Esophagus muscularis mucosa (tissue), 4 donors: Measurements from ENCODE around the gene KCTD11. TPM values are rescaled to one million over a fixed set of nuclear protein-coding genes. Genes with fewer than 3 reads are reported as not detected.
A peak's percentile ranks its signal among the peaks of the same experiment; 100 is the strongest.
"Not testable (repeated sequence)": the region's sequence is repeated elsewhere in the genome, so short reads cannot be mapped to it uniquely, and the experiment has no call there.

ENCODE experiments used
- DNase-seq: peaks from one replicate; pipeline ENCODE4 v3.0.0-alpha.2; 2017; ENCODE audit errors: extremely low spot score
- H3K27ac ChIP-seq, 4 donors: fragments of 200-600 bp; sonication (generic); replicated peaks in 1 of 4; 1 replicate in 3 of 4; 2 replicates in 1 of 4; pipeline ENCODE4 v1.5.1; 2016 to 2019; ENCODE audit warnings: mild to moderate bottlenecking in 1 of 4
- H3K27me3 ChIP-seq, 4 donors: fragments of 200-600 bp; sonication (generic); one replicate each; pipeline versions ENCODE4 v1.5.1 to v1.6.0; 2016 to 2019
- H3K36me3 ChIP-seq, 4 donors: fragments of 200-600 bp; sonication (generic); one replicate each; pipeline ENCODE4 v1.5.1; 2016 to 2019
- H3K4me1 ChIP-seq, 4 donors: fragments of 200-600 bp; sonication (generic); one replicate each; pipeline ENCODE4 v1.5.1; 2016 to 2019
- H3K4me3 ChIP-seq, 4 donors: fragments of 200-600 bp; sonication (generic); 1 replicate in 2 of 4; 2 replicates in 2 of 4; pipeline ENCODE4 v1.5.1; 2016 to 2019; ENCODE audit warnings: mild to moderate bottlenecking in 4 of 4, moderate library complexity in 1 of 4
- H3K9me3 ChIP-seq, 4 donors: fragments of 200-600 bp; sonication (generic); 1 replicate in 3 of 4; 2 replicates in 1 of 4; pipeline ENCODE4 v1.5.1; 2016 to 2019
- CTCF ChIP-seq, 3 experiments: fragments of 200-600 bp in 2 of 3; fragments of 450-650 bp in 1 of 3; sonication (generic) in 2 of 3; IDR thresholded peaks; one replicate each; pipeline ENCODE4 v1.5.1; 2017 to 2019; ENCODE audit warnings: antibody characterized with exemption in 3 of 3, mild to moderate bottlenecking in 2 of 3, moderate library complexity in 1 of 3
- EP300 ChIP-seq: sonication (generic); formaldehyde crosslinking; IDR thresholded peaks from one replicate; pipeline ENCODE4 v1.6.1; 2017; ENCODE audit warnings: antibody characterized with exemption
- POLR2A ChIP-seq: fragments of 450-650 bp; IDR thresholded peaks from one replicate; pipeline ENCODE4 v1.6.1; 2017; ENCODE audit warnings: antibody characterized with exemption, moderate library complexity, mild to moderate bottlenecking, low read depth
- POLR2AphosphoS5 ChIP-seq, 2 donors: sonication (generic); formaldehyde crosslinking; IDR thresholded peaks; one replicate each; pipeline ENCODE4 v1.6.1; 2017; ENCODE audit warnings: antibody characterized with exemption in 2 of 2
- WGBS: methylation state at CpG from one replicate; pipeline ENCODE4 v1.1.5; 2018; 5-methylcytosine and 5-hydroxymethylcytosine counted together
- intact Hi-C: fragments of 100-400 bp; cut with DNase I; formaldehyde crosslinking; loops from one replicate; pipeline ENCODE4 v1.15.1; 2023
- total RNA-seq, 4 donors: library from RNA; depleted of rRNA; stranded (reverse); fragments of >200 nt; gene quantifications; one replicate each; pipeline versions ENCODE4 v1.1.0 to v1.2.1, GENCODE V29; 2016

The KCTD11 gene
- total RNA-seq, 4 donors from 2014 or later = 9.1 to 18.2 (median 13.3) TPM

- H3K4me1 ChIP-seq = no peaks in the 10 kb centered on the region
- 39% methylated on average over 10 of the region's 17 CpGs for WGBS
- intact Hi-C loops = loop anchor here (2.0 kb wide), 1 partner anchor 60 kb away; no protein-coding TSS in a partner anchor
- no peaks in the 10 kb centered on the region for H3K9me3 ChIP-seq
- peak within 1 kb of the TSS; percentile 14 to 41 (median 15) for H3K4me3 ChIP-seq
- H3K27ac ChIP-seq = no peak within 1 kb of the TSS
- H3K27me3 ChIP-seq = peaks cover 0 to 82% (median 9%) of the 10 kb centered on the region in 4 donors
- no peaks in the 10 kb centered on the region for H3K36me3 ChIP-seq
- no peak for DNase-seq
- no peak for TF ChIP-seq POLR2A
- no peak for TF ChIP-seq POLR2AphosphoS5 (IDR thresholded peaks at IDR 0.05)
- TF ChIP-seq EP300 = no peak
- TF ChIP-seq CTCF (IDR thresholded peaks at IDR 0.05) = no peak
Measured at GRCh38 chr17:7336240-7337175, 15.5 kb upstream of the KCTD11 start, which contains the start of gene ACAP1. Gene ACAP1, plus strand, starts transcription at chr17:7336529. Its CDS starts 206 bp downstream, at chr17:7336735.

GRCh38 chr17:7337600-7337999 is 14.4 kb upstream of the KCTD11 start:
- H3K27me3 ChIP-seq = peaks cover 0 to 90% (median 11%) of the 10 kb centered on the region in 4 donors
- intact Hi-C loops = loop anchor here (2.0 kb wide), 1 partner anchor 61 kb away; no protein-coding TSS in a partner anchor
- not testable (repeated sequence) for H3K36me3 ChIP-seq, H3K27ac ChIP-seq, H3K4me3 ChIP-seq, H3K9me3 ChIP-seq, H3K4me1 ChIP-seq, DNase-seq
- 84% methylated on average over 5 of the region's 7 CpGs for WGBS

- DNase-seq = no peak
- peaks cover 0 to 78% (median 11%) of the 10 kb centered on the region in 4 donors for H3K27me3 ChIP-seq
- no peak overlapping the region for H3K4me3 ChIP-seq
- WGBS = 95% methylated on average over 2 of the region's 2 CpGs
- H3K9me3 ChIP-seq = no peaks in the 10 kb centered on the region
- H3K4me1 ChIP-seq = no peaks in the 10 kb centered on the region
- TF ChIP-seq EP300 (no peak), POLR2AphosphoS5 (IDR thresholded peaks at IDR 0.05) (no peak), POLR2A (no peak), CTCF (IDR thresholded peaks at IDR 0.05) (no peak)
- H3K27ac ChIP-seq = no peak overlapping the region
- intact Hi-C loops = no loop called here
- H3K36me3 ChIP-seq = no peaks in the 10 kb centered on the region
Measured at GRCh38 chr17:7340179-7340578, 11.8 kb upstream of the KCTD11 start.

GRCh38 chr17:7341842-7342241 is 10.1 kb upstream of the KCTD11 start:
- Histone ChIP-seq H3K36me3 (no peaks in the 10 kb centered on the region), H3K27me3 (peaks cover 0 to 62% (median 4%) of the 10 kb centered on the region in 4 donors), H3K27ac (no peak overlapping the region), H3K9me3 (no peaks in the 10 kb centered on the region), H3K4me1 (peaks cover 0 to 4% (median 0%) of the 10 kb centered on the region in 4 donors), H3K4me3 (no peak overlapping the region)
- WGBS = 91% methylated on average over 13 of the region's 13 CpGs
- TF ChIP-seq EP300 = no peak
- TF ChIP-seq POLR2AphosphoS5 (IDR thresholded peaks at IDR 0.05) = no peak
- no peak for TF ChIP-seq POLR2A
- no peak for TF ChIP-seq CTCF (IDR thresholded peaks at IDR 0.05)
- intact Hi-C loops = no loop called here
- no peak for DNase-seq

- Histone ChIP-seq H3K36me3 (no peaks in the 10 kb centered on the region), H3K9me3 (no peaks in the 10 kb centered on the region), H3K27ac (no peak overlapping the region), H3K27me3 (peaks cover 0 to 48% (median 4%) of the 10 kb centered on the region in 4 donors), H3K4me1 (peaks cover 0 to 6% (median 1%) of the 10 kb centered on the region in 4 donors), H3K4me3 (no peak overlapping the region)
- no peak for DNase-seq
- 79% methylated on average over 6 of the region's 15 CpGs for WGBS
- TF ChIP-seq CTCF (IDR thresholded peaks at IDR 0.05) (no peak), EP300 (no peak), POLR2AphosphoS5 (IDR thresholded peaks at IDR 0.05) (no peak), POLR2A (no peak)
- intact Hi-C loops = no loop called here
Measured at GRCh38 chr17:7343250-7343649, 8.7 kb upstream of the KCTD11 start.
